HL-60 (cell line): ENCODE data around the gene CD81.

ENCODE experiments used
- GABPA ChIP-seq: IDR thresholded peaks from 2 replicates; pipeline ENCODE4 v1.6.1; 2012; ENCODE audit warnings: low read depth
- POLR2AphosphoS5 ChIP-seq: IDR thresholded peaks from 2 replicates; pipeline ENCODE4 v1.6.1; 2012; ENCODE audit warnings: low read depth
- SPI1 ChIP-seq: IDR thresholded peaks from 2 replicates; pipeline ENCODE4 v1.6.1; 2012; ENCODE audit warnings: low read depth, mild to moderate bottlenecking, borderline replicate concordance
- TF ChIP-seq, protein P1 (sequence below): IDR thresholded peaks from one replicate; pipeline ENCODE4 v1.5.1; 2011; ENCODE audit warnings: low read length, control low read depth, inconsistent platforms; ENCODE audit not compliant: insufficient read depth
- TF ChIP-seq, protein P2 (sequence below): IDR thresholded peaks from 2 replicates; pipeline ENCODE4 v1.6.1; 2012; ENCODE audit warnings: low read depth; ENCODE audit not compliant: insufficient replicate concordance

DNA sequence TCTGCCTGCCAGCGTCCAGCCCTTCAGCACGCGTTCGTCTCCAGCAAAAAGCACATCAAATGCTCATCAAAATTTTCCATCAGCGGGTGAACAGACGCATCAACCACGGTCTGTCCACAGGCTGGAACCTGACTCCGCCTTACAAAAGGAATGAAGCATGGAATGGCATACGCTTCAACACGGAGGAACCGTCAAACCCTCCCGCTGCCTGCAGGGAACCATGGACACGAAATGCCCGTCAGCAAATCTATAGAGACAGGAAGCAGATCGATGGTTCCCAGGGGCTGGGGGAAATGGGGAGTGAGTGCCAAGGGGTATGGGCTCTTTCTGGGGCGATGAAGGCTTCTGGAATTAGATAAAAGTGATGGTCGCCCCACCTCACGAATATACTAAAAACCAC is 39.7 kb downstream of the CD81 start:
- TF ChIP-seq, protein P1, sequence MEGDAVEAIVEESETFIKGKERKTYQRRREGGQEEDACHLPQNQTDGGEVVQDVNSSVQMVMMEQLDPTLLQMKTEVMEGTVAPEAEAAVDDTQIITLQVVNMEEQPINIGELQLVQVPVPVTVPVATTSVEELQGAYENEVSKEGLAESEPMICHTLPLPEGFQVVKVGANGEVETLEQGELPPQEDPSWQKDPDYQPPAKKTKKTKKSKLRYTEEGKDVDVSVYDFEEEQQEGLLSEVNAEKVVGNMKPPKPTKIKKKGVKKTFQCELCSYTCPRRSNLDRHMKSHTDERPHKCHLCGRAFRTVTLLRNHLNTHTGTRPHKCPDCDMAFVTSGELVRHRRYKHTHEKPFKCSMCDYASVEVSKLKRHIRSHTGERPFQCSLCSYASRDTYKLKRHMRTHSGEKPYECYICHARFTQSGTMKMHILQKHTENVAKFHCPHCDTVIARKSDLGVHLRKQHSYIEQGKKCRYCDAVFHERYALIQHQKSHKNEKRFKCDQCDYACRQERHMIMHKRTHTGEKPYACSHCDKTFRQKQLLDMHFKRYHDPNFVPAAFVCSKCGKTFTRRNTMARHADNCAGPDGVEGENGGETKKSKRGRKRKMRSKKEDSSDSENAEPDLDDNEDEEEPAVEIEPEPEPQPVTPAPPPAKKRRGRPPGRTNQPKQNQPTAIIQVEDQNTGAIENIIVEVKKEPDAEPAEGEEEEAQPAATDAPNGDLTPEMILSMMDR = no peak
- no peak for TF ChIP-seq POLR2AphosphoS5
- TF ChIP-seq SPI1 = no peak
- no peak for TF ChIP-seq GABPA
- TF ChIP-seq, protein P2, sequence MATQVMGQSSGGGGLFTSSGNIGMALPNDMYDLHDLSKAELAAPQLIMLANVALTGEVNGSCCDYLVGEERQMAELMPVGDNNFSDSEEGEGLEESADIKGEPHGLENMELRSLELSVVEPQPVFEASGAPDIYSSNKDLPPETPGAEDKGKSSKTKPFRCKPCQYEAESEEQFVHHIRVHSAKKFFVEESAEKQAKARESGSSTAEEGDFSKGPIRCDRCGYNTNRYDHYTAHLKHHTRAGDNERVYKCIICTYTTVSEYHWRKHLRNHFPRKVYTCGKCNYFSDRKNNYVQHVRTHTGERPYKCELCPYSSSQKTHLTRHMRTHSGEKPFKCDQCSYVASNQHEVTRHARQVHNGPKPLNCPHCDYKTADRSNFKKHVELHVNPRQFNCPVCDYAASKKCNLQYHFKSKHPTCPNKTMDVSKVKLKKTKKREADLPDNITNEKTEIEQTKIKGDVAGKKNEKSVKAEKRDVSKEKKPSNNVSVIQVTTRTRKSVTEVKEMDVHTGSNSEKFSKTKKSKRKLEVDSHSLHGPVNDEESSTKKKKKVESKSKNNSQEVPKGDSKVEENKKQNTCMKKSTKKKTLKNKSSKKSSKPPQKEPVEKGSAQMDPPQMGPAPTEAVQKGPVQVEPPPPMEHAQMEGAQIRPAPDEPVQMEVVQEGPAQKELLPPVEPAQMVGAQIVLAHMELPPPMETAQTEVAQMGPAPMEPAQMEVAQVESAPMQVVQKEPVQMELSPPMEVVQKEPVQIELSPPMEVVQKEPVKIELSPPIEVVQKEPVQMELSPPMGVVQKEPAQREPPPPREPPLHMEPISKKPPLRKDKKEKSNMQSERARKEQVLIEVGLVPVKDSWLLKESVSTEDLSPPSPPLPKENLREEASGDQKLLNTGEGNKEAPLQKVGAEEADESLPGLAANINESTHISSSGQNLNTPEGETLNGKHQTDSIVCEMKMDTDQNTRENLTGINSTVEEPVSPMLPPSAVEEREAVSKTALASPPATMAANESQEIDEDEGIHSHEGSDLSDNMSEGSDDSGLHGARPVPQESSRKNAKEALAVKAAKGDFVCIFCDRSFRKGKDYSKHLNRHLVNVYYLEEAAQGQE = no peak
